NT2/D1 (cell line): ENCODE measurements around the gene ARHGEF35.
"Not testable (repeated sequence)": the region's sequence is repeated elsewhere in the genome, so short reads cannot be mapped to it uniquely, and the experiment has no call there.

ENCODE experiments used
- SUZ12 ChIP-seq: IDR thresholded peaks from 2 replicates; pipeline ENCODE4 v1.6.1; 2011; ENCODE audit not compliant: insufficient read length, insufficient read depth; ENCODE audit errors: extremely low read depth
- YY1 ChIP-seq: IDR thresholded peaks from 2 replicates; pipeline ENCODE4 v1.6.1; 2011; ENCODE audit not compliant: insufficient read length, insufficient read depth
- ZNF274 ChIP-seq: IDR thresholded peaks from 2 replicates; pipeline ENCODE4 v1.6.1; 2011; ENCODE audit warnings: mild to moderate bottlenecking, low read depth, low read length

- not testable (repeated sequence) for TF ChIP-seq ZNF274, YY1, SUZ12
Observed at GRCh38 chr7:144203086-144203485, 7.5 kb upstream of the ARHGEF35 start.
